Panc1 (cell line): ENCODE results near the gene SDK1. TPM values are rescaled to one million over a fixed set of nuclear protein-coding genes. Genes with fewer than 3 reads are reported as not detected.

ENCODE experiments used
- ATAC-seq: fragments of 200-7000 bp; cut with Tn5 transposase; 2 replicates; pipeline ENCODE4 v1.9.1; 2020; ENCODE audit warnings: mild to moderate bottlenecking, moderate library complexity
- BruUV-seq: library from RNA; stranded (reverse); fragments of 400-500 nt; replicated peaks from 2 replicates; lab custom pipeline; 2021; lab: Mats Ljungman, UMichigan
- CTCF ChIA-PET: fragments of 300-600 bp; sonication (Branson Sonifier 250); formaldehyde crosslinking; loops from one replicate; lab custom pipeline; 2022; ENCODE audit warnings: antibody characterized with exemption; lab: Charles Lee
- POLR2A ChIA-PET: fragments of 300-600 bp; sonication (Branson Sonifier 250); formaldehyde crosslinking; loops from one replicate; lab custom pipeline; 2022; ENCODE audit warnings: antibody characterized with exemption; lab: Charles Lee
- DNase-seq: peaks from one replicate; pipeline ENCODE4 v3.0.0-alpha.2; 2010; ENCODE audit warnings: low read depth, low spot score
- H3K27ac ChIP-seq: 2 replicates; pipeline ENCODE4 v1.5.1; 2011; ENCODE audit warnings: mild to moderate bottlenecking, low read length, inconsistent platforms
- H3K27me3 ChIP-seq: fragments of 200-500 bp; sonication (Bioruptor generic); 2 replicates; pipeline ENCODE4 v1.6.0; 2014; ENCODE audit warnings: low read length, inconsistent platforms; ENCODE audit not compliant: control insufficient read depth, insufficient read depth
- H3K36me3 ChIP-seq: fragments of 200-500 bp; sonication (Bioruptor generic); 2 replicates; pipeline ENCODE4 v1.5.1; 2014; ENCODE audit warnings: inconsistent platforms, mild to moderate bottlenecking, low read length, moderate library complexity; ENCODE audit not compliant: control insufficient read depth, insufficient read depth
- H3K4me1 ChIP-seq: 2 replicates; pipeline ENCODE4 v1.5.1; 2011; ENCODE audit warnings: inconsistent platforms, mild to moderate bottlenecking, low read length, moderate library complexity; ENCODE audit not compliant: control insufficient read depth, insufficient read depth
- H3K4me3 ChIP-seq, 2 experiments: 2 replicates each; pipeline ENCODE4 v1.5.1; 2011 to 2012; ENCODE audit warnings: low read depth in 2 of 2, low read length in 2 of 2, mild to moderate bottlenecking in 2 of 2, inconsistent platforms in 1 of 2, moderate library complexity in 1 of 2
- H3K9me3 ChIP-seq: fragments of 200-500 bp; sonication (Bioruptor generic); 2 replicates; pipeline ENCODE4 v1.5.1; 2014; ENCODE audit warnings: low read depth, mild to moderate bottlenecking, inconsistent platforms, low read length, moderate library complexity; ENCODE audit not compliant: control insufficient read depth, insufficient read depth
- CTCF ChIP-seq: fragments of 450-650 bp; IDR thresholded peaks from 2 replicates; pipeline ENCODE4 v1.5.1; 2017; ENCODE audit warnings: mild to moderate bottlenecking
- POLR2AphosphoS5 ChIP-seq: IDR thresholded peaks from 2 replicates; pipeline ENCODE4 v1.6.1; 2012; ENCODE audit warnings: mild to moderate bottlenecking, low read depth, low read length, moderate library complexity
- REST ChIP-seq, 2 experiments: IDR thresholded peaks; 2 replicates each; pipeline ENCODE4 v1.6.1; 2011 to 2012; ENCODE audit warnings: low read depth in 2 of 2, control low read depth in 1 of 2, low read length in 1 of 2, mild to moderate bottlenecking in 1 of 2, moderate library complexity in 1 of 2; ENCODE audit not compliant: insufficient read depth in 1 of 2
- SIN3A ChIP-seq: IDR thresholded peaks from 2 replicates; pipeline ENCODE4 v1.6.1; 2012; ENCODE audit warnings: low read depth, mild to moderate bottlenecking, low read length, moderate library complexity, borderline replicate concordance; ENCODE audit not compliant: insufficient read depth
- TCF7L2 ChIP-seq: IDR thresholded peaks from 2 replicates; pipeline ENCODE4 v1.6.1; 2011; ENCODE audit warnings: mild to moderate bottlenecking, low read depth, low read length, inconsistent platforms
- in situ Hi-C: cut with HindIII; loops from 2 replicates; pipeline ENCODE4 v1.10.0; 2016; ENCODE audit warnings: low sequenced_read_pairs, low pct_unique_long_range_greater_than_20kb
- intact Hi-C: fragments of 100-400 bp; cut with micrococcal nuclease; formaldehyde crosslinking; loops from one replicate; pipeline ENCODE4 v1.10.0; 2022; ENCODE audit not compliant: unreplicated experiment
- total RNA-seq: library from RNA; stranded (reverse); gene quantifications from one replicate; pipeline ENCODE4 v1.2.1, GENCODE V29; 2021; ENCODE audit not compliant: unreplicated experiment

The SDK1 gene
- total RNA-seq, 1 experiment from 2014 or later: 47.4 TPM

- peaks cover 10% of the 10 kb centered on the region for H3K4me1 ChIP-seq
- intact Hi-C loops (no loop called here), in situ Hi-C loops (no loop called here)
- CTCF ChIA-PET: no interaction called here
- POLR2A ChIA-PET: no interaction called here
- H3K9me3 ChIP-seq: no peaks in the 10 kb centered on the region
- 0 out of 2 replicates have a peak, but pooled peaks have one; percentile 44 for ATAC-seq
- TF ChIP-seq SIN3A: no peak
- no peak for TF ChIP-seq TCF7L2
- no peak for TF ChIP-seq POLR2AphosphoS5
- no peak for TF ChIP-seq REST (IDR thresholded peaks at IDR 0.05; ENCODE audit: insufficient read depth in 1 of 2, low read depth in 2 of 2, low read length in 1 of 2)
- TF ChIP-seq CTCF: no peak
- H3K36me3 ChIP-seq: no peaks in the 10 kb centered on the region
- no peaks in the 10 kb centered on the region for H3K27me3 ChIP-seq
- no peak overlapping the region for H3K4me3 ChIP-seq
- BruUV-seq: no TSS peak
- no peak for DNase-seq
- H3K27ac ChIP-seq: peak overlapping the region; percentile 7; the same call in 1 of the 2 replicates
Measured at GRCh38 chr7:3537210-3537875, 236.3 kb downstream of the SDK1 start.

GRCh38 chr7:3538041-3538440, 237.0 kb downstream of the SDK1 start:
- H3K4me3 ChIP-seq: no peak overlapping the region
- in situ Hi-C loops: no loop called here
- POLR2A ChIA-PET: no interaction called here

More at GRCh38 chr7:3538041-3538440, 237.0 kb downstream of the SDK1 start:
- intact Hi-C loops: no loop called here
- H3K9me3 ChIP-seq: no peaks in the 10 kb centered on the region
- H3K27me3 ChIP-seq: no peaks in the 10 kb centered on the region
- no peak for ATAC-seq
- CTCF ChIA-PET: no interaction called here
- peak overlapping the region; percentile 32; the same call in 1 of the 2 replicates for H3K27ac ChIP-seq
- TF ChIP-seq TCF7L2 (no peak), CTCF (no peak), SIN3A (no peak)
- peaks cover 3% of the 10 kb centered on the region for H3K4me1 ChIP-seq
- BruUV-seq: no TSS peak
- DNase-seq: no peak
- H3K36me3 ChIP-seq: no peaks in the 10 kb centered on the region
